Uterus (tissue), 2 donors: ENCODE results near the gene MAPRE3.

ENCODE experiments used
- CTCF ChIP-seq, 4 experiments: fragments of 200-600 bp in 2 of 4; fragments of 450-650 bp in 2 of 4; sonication (generic) in 2 of 4; IDR thresholded peaks; one replicate each; pipeline ENCODE4 v1.5.1; 2016 to 2019; ENCODE audit warnings: antibody characterized with exemption in 4 of 4, mild to moderate bottlenecking in 2 of 4, moderate library complexity in 1 of 4
- POLR2A ChIP-seq, 2 donors: fragments of 450-650 bp; IDR thresholded peaks; one replicate each; pipeline ENCODE4 v1.6.1; 2016; ENCODE audit warnings: antibody characterized with exemption in 2 of 2, mild to moderate bottlenecking in 1 of 2, moderate library complexity in 1 of 2

GRCh38 chr2:26934985-26935384 lies 35.5 kb upstream of the MAPRE3 start:
- TF ChIP-seq CTCF (IDR thresholded peaks at IDR 0.05): no peak
- no peak for TF ChIP-seq POLR2A (IDR thresholded peaks at IDR 0.05)
